RWPE1 (cell line): ENCODE measurements around the gene GALNTL6.

Experiments used
- CTCF ChIA-PET: fragments of 350-600 bp; sonication (Branson Sonifier 250); formaldehyde crosslinking; extraction: SDS; loops from one replicate; lab custom pipeline; 2021; lab: Yijun Ruan, JAX
- POLR2A ChIA-PET: fragments of 400-600 bp; formaldehyde crosslinking; extraction: SDS; loops from one replicate; lab custom pipeline; 2020; ENCODE audit warnings: antibody characterized with exemption; ENCODE audit not compliant: low non-redundant PET; lab: Yijun Ruan, JAX
- DNase-seq: peaks from one replicate; pipeline ENCODE4 v3.0.0; 2012; ENCODE audit warnings: low spot score
- H3K27ac ChIP-seq: fragments of 450-650 bp; 2 replicates; pipeline ENCODE4 v1.5.1; 2017
- CTCF ChIP-seq: fragments of 450-650 bp; conservative IDR thresholded peaks from 2 replicates; pipeline ENCODE4 v1.5.1; 2017; ENCODE audit warnings: low read depth, mild to moderate bottlenecking

The GALNTL6 gene

GRCh38 chr4:172845281-172845680 lies 1032.1 kb downstream of the GALNTL6 start:
- H3K27ac ChIP-seq = no peak overlapping the region
- no peak for TF ChIP-seq CTCF
- no peak for DNase-seq
- ChIA-PET CTCF (no interaction called here), POLR2A (interaction anchor here (0.7 kb wide), 1 partner anchor 54 kb away, joined by 6 read pairs; no protein-coding TSS in a partner anchor)

GRCh38 chr4:172850838-172851237 lies 1037.6 kb downstream of the GALNTL6 start:
- ChIA-PET CTCF (no interaction called here), POLR2A (no interaction called here)
- peak; percentile 79 for DNase-seq
- H3K27ac ChIP-seq = no peak overlapping the region
- no peak for TF ChIP-seq CTCF

GRCh38 chr4:172851534-172851933 lies 1038.3 kb downstream of the GALNTL6 start:
- POLR2A ChIA-PET = no interaction called here

GRCh38 chr4:172857026-172857425 lies 1043.8 kb downstream of the GALNTL6 start:
- H3K27ac ChIP-seq = no peak overlapping the region
- ChIA-PET POLR2A (no interaction called here), CTCF (interaction anchor here (0.6 kb wide), 1 partner anchor 97 kb away, joined by 3 read pairs; no protein-coding TSS in a partner anchor)
- no peak for TF ChIP-seq CTCF
- no peak for DNase-seq

More at GRCh38 chr4:172851534-172851933, 1038.3 kb downstream of the GALNTL6 start:
- CTCF ChIA-PET = no interaction called here
- TF ChIP-seq CTCF = no peak
- DNase-seq = peak; percentile 3
- H3K27ac ChIP-seq = no peak overlapping the region

GRCh38 chr4:172858731-172859230 lies 1045.6 kb downstream of the GALNTL6 start:
- POLR2A ChIA-PET = no interaction called here

GRCh38 chr4:172865103-172865502 lies 1051.9 kb downstream of the GALNTL6 start:
- no peak for DNase-seq
- no peak for TF ChIP-seq CTCF
- no peak overlapping the region for H3K27ac ChIP-seq
- ChIA-PET CTCF (no interaction called here), POLR2A (no interaction called here)

More at GRCh38 chr4:172858731-172859230, 1045.6 kb downstream of the GALNTL6 start:
- no peak overlapping the region for H3K27ac ChIP-seq
- CTCF ChIA-PET = no interaction called here
- no peak for DNase-seq
- TF ChIP-seq CTCF = no peak
